ENCODE measurements around the gene CCDC110.

GRCh38 chr4:185426960-185427688 is 44.4 kb downstream of the CCDC110 start:
- TF ChIP-seq CTCF (conservative IDR thresholded peaks at IDR 0.05): no peak
- no peak for TF ChIP-seq EZH2 (IDR thresholded peaks at IDR 0.05; ENCODE audit: low read depth)

Data from PC-9 (cell line).